Activated T-cell treated with anti-CD3 and anti-CD28 coated beads, Interleukin-2, amount 50 U/mL, for 24 hours (primary cell): ENCODE measurements around the gene CACNA2D4.
"Not testable (repeated sequence)": the region's sequence is repeated elsewhere in the genome, so short reads cannot be mapped to it uniquely, and the experiment has no call there.

Experiments used
- DNase-seq: peaks from one replicate; pipeline ENCODE4 v3.0.0-alpha.2; 2020
- H3K27ac Mint-ChIP-seq: 2 replicates; pipeline ENCODE4 v1.8.0; 2020; ENCODE audit warnings: mild to moderate bottlenecking, mixed read lengths
- H3K27me3 Mint-ChIP-seq: 2 replicates; pipeline ENCODE4 v1.8.0; 2020; ENCODE audit warnings: mixed read lengths
- H3K36me3 Mint-ChIP-seq: 2 replicates; pipeline ENCODE4 v1.8.0; 2020; ENCODE audit warnings: low read depth, mixed read lengths
- H3K4me1 Mint-ChIP-seq: 2 replicates; pipeline ENCODE4 v1.8.0; 2020; ENCODE audit warnings: low read depth, mixed read lengths
- H3K4me3 Mint-ChIP-seq: 2 replicates; pipeline ENCODE4 v1.8.0; 2020; ENCODE audit warnings: mild to moderate bottlenecking, moderate library complexity, mixed read lengths
- H3K9me3 Mint-ChIP-seq: 2 replicates; pipeline ENCODE4 v1.8.0; 2020; ENCODE audit warnings: mixed read lengths

The CACNA2D4 gene

DNA sequence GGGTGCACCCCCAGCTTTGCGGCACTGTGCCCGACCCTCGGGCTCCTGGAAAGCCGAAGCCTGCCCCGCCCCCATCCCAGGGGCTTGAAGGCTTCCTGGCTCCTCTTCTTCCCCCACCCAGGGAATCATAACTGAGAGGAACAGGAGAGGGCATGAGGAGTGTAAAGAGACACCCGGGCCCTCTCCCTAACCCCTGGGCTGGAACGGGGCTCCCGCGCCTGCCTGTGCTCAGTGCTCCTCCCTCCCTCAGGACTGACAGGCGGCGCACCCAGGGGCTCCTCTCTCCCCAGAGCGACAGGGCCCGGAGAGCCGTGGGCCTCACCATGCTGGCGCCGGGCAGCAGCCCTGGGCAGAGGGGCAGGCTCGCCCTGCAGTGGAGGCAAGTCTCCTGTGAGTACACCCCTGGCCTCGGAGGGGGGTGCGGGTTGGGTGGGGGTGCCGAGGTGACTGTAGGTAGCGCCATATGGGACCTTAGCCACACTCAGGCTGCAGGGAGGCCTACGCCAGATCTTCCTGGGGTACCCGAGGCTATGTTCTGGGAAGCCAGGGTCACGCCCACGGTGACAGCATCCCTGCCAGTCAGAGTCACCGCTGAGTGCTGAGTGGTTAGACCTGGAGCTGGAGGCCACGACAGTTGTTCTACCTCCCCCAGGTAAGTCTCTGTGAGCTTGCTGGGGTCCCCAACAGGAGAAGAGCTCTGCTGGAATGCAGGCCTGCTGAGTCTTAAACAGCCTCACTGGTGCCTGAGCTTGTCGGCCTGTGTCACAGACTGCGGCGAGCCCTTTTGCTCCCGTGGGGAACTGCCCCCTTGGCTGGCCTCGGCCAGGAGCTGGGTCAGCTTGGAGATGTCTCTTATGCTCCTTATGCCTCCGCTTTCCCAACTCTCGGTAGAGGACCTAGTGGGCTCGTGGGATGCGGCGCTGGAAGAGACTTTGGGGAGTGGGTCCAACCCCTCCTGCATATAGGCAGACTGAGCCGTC, 90.3 kb downstream of the CACNA2D4 start:
- Mint-ChIP-seq H3K36me3 (no peaks in the 10 kb centered on the region), H3K9me3 (no peaks in the 10 kb centered on the region), H3K4me3 (no peak overlapping the region), H3K27me3 (peaks cover 32% of the 10 kb centered on the region), H3K4me1 (no peaks in the 10 kb centered on the region), H3K27ac (no peak overlapping the region)
- DNase-seq = no peak

DNA sequence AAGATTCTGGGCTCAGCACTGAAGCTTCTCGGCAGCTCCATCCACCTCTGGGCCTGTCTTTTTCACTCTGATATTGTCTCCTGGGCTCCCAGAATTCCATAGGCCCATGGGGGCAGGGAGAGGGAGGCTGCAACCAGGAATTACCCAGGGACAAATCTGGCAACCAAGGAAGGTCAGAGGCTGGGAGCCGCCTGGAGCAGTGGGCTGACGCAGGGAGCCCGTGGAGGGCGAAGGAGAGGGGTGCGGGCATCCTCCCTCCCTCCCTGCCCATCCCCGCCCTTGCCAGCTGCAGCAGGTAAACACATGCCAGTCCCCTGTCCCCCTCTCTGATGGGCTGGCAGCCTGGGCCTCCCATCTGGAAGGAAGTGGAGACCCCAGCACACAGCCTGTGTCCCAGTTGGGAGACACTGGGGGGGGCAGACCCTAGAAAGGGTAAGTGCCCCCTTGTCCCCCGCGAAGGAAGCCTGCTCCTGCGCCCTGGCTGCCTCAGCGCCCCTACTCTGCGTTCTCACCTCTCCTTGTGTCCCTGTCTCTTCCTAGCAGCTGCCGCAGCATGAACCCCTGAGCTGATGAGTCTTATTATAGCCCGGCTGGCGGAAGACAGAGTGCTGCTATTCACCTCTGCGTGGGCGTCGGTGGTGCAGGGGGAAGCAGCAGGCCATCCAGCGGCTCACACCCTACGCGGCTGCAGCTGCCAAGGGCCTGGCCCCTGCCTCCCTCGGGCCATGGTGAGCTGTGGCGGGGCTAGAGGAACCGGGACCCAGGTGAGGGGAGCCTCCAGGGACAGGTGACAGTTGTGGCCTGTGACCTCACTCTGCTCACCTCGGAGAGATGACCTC, 91.4 kb downstream of the CACNA2D4 start:
- Mint-ChIP-seq H3K27ac (no peak overlapping the region), H3K4me1 (no peaks in the 10 kb centered on the region)
- DNase-seq = no peak

DNA sequence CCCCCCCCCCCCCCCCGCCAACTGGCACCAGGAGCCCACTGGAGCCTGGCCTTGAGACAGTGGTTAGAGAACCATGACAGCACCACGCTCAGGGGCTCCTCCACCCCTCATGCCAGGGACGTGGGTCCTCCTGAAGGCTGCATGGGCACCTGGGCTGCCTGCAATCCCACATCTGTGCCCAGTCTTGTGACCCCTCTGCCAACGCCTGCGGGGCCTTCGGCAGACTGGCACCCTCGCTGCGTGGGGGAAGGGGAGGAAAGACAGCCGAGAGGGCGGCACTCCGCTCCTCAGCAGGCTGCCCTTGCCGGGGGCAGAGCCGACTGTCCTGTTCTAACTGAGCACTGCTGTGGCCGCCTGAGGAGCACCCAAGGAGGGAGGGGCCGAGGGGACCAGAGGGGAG, 92.1 kb downstream of the CACNA2D4 start:
- Mint-ChIP-seq H3K36me3 (no peaks in the 10 kb centered on the region), H3K4me1 (no peaks in the 10 kb centered on the region), H3K27ac (no peak overlapping the region), H3K27me3 (peaks cover 33% of the 10 kb centered on the region), H3K4me3 (no peak overlapping the region), H3K9me3 (no peaks in the 10 kb centered on the region)
- DNase-seq = no peak

More for the DNA sequence above, 91.4 kb downstream of the CACNA2D4 start:
- no peaks in the 10 kb centered on the region for H3K9me3 Mint-ChIP-seq
- no peaks in the 10 kb centered on the region for H3K36me3 Mint-ChIP-seq
- H3K27me3 Mint-ChIP-seq = peaks cover 32% of the 10 kb centered on the region
- H3K4me3 Mint-ChIP-seq = no peak overlapping the region

DNA sequence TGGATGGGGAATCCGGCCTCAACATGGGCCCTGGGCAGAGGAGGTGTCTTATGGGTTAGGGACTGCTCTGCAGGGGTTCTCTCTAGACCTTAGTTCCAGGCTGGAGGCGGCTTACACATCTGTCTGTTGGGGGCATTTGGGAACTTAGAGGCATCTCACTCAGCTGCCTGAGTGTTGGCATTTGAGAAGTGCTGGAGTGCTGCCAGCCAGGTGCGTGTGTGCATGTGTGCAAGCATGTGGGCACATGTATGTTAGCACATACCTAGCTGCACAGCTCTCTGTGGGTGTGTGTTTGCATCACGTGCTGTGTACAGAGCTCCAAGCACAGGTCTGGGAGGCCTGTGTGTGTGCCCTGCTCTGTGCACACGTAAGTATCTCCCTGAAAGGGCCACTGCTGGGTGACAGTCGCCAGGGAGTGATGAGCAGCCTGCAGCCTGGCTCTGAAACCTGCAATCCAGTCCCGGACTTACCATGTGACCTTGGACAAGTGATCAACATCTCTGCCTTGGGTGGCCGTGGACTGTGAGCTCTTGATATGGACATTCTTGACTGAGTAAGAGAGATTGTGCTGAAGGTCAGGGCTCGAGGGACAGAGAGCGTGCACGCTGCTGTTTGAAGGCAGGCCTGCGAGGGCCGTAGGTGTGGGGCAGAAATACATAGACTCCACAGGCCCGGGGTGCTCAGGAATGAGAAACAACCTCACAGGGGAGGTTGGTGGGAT, 92.9 kb downstream of the CACNA2D4 start:
- H3K4me1 Mint-ChIP-seq = no peaks in the 10 kb centered on the region
- H3K4me3 Mint-ChIP-seq = no peak overlapping the region
- DNase-seq = no peak
- H3K36me3 Mint-ChIP-seq = no peaks in the 10 kb centered on the region
- peaks cover 33% of the 10 kb centered on the region for H3K27me3 Mint-ChIP-seq
- no peak overlapping the region for H3K27ac Mint-ChIP-seq
- no peaks in the 10 kb centered on the region for H3K9me3 Mint-ChIP-seq

DNA sequence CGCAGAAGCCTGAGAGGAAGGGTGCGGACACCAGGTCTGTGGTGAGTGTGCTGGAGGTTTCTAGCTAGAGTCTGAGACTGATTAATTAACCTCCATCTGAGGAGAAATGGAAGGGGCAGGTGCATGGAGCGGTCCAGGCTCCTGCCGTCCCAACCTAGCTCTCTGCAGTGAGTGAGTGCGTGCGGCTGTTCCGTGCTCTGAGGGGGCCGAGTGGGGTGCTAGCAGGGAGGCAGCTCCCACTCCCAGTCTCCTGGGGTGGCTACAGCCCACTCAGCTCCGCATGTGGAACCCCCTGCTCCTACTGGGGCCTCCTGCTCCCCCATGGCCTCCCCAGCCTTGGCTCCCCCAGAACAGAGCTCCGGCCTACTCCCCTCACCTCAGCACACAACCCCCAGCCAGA, 95.2 kb downstream of the CACNA2D4 start:
- H3K4me1 Mint-ChIP-seq = peaks cover 3% of the 10 kb centered on the region
- no peaks in the 10 kb centered on the region for H3K36me3 Mint-ChIP-seq
- no peak overlapping the region for H3K4me3 Mint-ChIP-seq
- H3K27ac Mint-ChIP-seq = no peak overlapping the region
- no peaks in the 10 kb centered on the region for H3K9me3 Mint-ChIP-seq
- DNase-seq = no peak
- H3K27me3 Mint-ChIP-seq = peaks cover 41% of the 10 kb centered on the region

DNA sequence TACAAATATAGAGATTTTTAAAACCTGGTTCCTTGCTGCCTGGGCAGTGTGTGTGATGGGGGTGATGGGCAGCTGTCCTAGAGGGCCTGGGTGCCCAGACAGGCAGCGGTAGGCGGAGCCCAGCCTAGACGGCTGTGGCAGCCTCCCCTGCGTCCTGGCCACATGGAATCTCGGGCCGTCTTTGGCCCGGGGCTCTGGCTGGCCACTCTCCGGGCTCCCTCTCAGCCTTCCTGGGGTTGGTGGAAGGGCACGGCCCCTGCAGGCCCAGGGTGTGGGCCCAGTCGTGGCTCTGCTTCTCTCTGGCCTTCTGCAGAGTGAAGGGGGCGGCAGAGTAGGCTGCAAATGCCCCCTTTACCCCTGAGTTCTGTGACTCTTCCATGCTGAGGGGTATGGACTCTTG, 95.8 kb downstream of the CACNA2D4 start:
- Mint-ChIP-seq H3K4me3 (no peak overlapping the region), H3K36me3 (no peaks in the 10 kb centered on the region), H3K4me1 (peaks cover 3% of the 10 kb centered on the region), H3K27me3 (peaks cover 41% of the 10 kb centered on the region), H3K9me3 (no peaks in the 10 kb centered on the region), H3K27ac (no peak overlapping the region)
- no peak for DNase-seq

DNA sequence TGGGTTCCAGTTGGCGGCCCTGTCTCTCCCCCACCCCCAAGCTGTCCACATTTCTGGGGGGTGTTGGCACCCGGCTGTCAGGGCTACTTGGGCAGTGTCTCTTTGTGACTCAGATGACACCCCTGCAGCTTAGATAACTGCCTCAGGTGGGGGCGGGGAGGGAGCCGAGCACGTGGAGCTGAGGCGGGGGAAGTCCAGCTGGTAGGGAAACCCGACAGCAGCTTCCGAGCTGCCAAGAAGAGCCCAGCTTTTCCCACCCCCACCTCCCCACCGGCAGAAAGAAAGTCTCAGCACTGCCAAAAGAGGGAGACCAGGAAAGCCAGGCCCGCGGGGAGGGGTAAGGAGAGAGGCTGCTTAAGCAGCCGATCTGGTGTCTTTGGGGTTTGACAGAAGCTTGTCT, 96.6 kb downstream of the CACNA2D4 start:
- Mint-ChIP-seq H3K27ac (no peak overlapping the region), H3K4me3 (no peak overlapping the region), H3K9me3 (no peaks in the 10 kb centered on the region), H3K27me3 (peaks cover 41% of the 10 kb centered on the region), H3K4me1 (peaks cover 3% of the 10 kb centered on the region), H3K36me3 (no peaks in the 10 kb centered on the region)
- DNase-seq = no peak

DNA sequence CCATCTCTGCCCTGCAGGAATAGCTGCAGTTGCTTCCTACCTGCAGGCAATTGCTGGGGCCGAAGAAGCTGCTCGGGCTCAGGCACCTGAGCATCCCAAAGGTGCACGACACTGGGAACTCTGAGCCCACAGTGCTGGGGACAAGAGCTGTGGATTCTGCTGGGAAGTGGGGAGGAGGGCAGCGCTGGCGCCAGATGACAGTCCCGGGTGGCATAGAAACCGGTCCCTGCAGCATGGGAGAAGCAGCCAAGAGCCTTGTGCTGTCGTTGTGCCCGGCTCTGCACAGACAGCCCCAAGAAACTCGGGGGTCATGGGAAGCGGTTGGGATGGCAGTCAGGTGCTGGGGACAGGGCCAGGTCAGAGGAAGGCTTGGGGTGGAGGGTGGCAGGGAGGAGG, 97.6 kb downstream of the CACNA2D4 start:
- H3K36me3 Mint-ChIP-seq = no peaks in the 10 kb centered on the region
- no peak overlapping the region for H3K27ac Mint-ChIP-seq
- DNase-seq = no peak
- H3K27me3 Mint-ChIP-seq = peaks cover 41% of the 10 kb centered on the region
- no peak overlapping the region for H3K4me3 Mint-ChIP-seq
- H3K4me1 Mint-ChIP-seq = peaks cover 3% of the 10 kb centered on the region
- H3K9me3 Mint-ChIP-seq = no peaks in the 10 kb centered on the region

DNA sequence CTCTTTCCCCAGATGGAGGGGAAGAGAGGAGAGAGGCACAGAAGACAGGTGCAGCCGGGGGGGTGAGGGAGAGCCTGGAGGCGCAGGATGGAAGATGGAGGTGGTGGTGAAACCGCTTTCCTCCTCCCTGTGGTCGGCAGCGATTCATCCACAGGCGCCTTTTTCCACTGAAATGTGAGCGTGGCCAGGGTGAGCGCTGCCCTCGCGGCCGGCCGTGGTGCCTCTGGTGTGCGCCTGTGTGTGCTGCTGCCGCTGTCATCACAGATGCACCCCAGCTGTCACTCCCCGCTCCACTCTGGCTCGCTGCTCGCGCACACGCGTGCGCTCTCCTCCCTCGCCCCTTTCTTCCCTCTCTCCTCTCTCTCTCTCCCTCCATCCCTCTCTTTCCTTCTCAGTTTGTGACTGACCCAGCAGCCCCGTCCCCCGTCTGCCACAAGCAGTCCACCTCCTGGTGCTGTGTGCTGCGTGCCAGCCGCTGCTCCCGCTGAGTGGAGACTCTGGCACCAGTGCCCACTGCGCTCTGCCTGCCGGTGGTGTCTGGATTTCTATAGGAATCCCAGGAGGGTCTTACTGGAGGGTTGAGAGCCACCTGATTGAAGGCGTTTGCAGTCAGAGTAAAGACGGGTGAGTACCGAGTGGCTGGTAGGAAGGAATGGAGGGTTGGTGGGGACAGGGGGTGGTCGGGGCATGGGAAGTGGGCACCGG, 98.1 kb downstream of the CACNA2D4 start, which contains the start of gene LRTM2:
LRTM2 (plus strand) TSS at position 375 of the 705 bp plus-strand sequence. CDS start 7,584 bp downstream, outside the sequence.
- H3K36me3 Mint-ChIP-seq = no peaks in the 10 kb centered on the region
- H3K27me3 Mint-ChIP-seq = peaks cover 41% of the 10 kb centered on the region
- H3K4me3 Mint-ChIP-seq = no peak within 1 kb of the TSS
- H3K4me1 Mint-ChIP-seq = peaks cover 3% of the 10 kb centered on the region
- H3K27ac Mint-ChIP-seq = no peak within 1 kb of the TSS
- H3K9me3 Mint-ChIP-seq = no peaks in the 10 kb centered on the region
- no peak for DNase-seq

DNA sequence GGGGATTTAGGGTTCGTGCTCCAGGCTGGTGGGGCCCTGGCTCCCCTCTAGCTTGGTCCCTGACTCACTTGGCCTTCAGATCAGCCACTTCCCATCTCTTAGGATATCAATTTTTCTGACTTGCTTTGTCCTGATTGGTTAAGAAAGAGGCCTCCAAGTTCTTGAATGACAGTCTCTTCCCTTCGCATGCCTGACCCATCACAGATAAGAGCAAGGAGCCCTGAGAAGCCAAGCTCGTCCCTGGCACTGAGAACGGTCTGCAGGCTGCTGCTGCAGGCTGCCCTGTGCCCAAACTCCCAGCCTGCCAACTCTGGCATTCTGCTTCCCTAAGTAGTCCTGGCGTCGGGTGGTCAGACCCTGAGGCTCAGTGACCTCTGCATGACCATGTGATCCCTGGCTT, 98.9 kb downstream of the CACNA2D4 start:
- H3K27ac Mint-ChIP-seq = no peak overlapping the region
- peaks cover 3% of the 10 kb centered on the region for H3K4me1 Mint-ChIP-seq
- H3K36me3 Mint-ChIP-seq = no peaks in the 10 kb centered on the region

DNA sequence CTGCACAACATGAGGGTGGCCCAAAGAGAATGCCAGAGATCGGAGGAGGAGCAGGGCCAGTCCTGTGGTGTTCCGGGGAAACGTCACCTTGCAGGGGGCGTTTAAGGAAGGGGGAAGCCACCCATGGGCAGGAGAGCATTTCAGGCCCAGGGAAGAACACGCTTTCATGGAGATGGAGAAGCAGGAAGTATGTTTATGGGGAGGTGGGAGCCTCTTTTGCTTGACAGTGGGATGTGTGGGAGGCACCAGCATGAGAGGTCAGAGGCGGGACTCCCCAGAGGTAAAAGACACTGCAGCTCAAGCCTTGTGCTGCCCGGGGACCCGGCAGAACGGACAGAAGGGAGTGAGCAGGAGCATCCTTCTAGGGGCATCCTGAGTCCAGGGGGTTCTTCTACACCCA, 99.4 kb downstream of the CACNA2D4 start:
- H3K27ac Mint-ChIP-seq = no peak overlapping the region
- H3K4me1 Mint-ChIP-seq = peaks cover 3% of the 10 kb centered on the region
- no peaks in the 10 kb centered on the region for H3K9me3 Mint-ChIP-seq
- H3K27me3 Mint-ChIP-seq = peaks cover 41% of the 10 kb centered on the region
- H3K36me3 Mint-ChIP-seq = no peaks in the 10 kb centered on the region
- H3K4me3 Mint-ChIP-seq = no peak overlapping the region
- DNase-seq = no peak

More for the DNA sequence above, 98.9 kb downstream of the CACNA2D4 start:
- Mint-ChIP-seq H3K4me3 (no peak overlapping the region), H3K27me3 (peaks cover 41% of the 10 kb centered on the region), H3K9me3 (no peaks in the 10 kb centered on the region)
- DNase-seq = no peak

DNA sequence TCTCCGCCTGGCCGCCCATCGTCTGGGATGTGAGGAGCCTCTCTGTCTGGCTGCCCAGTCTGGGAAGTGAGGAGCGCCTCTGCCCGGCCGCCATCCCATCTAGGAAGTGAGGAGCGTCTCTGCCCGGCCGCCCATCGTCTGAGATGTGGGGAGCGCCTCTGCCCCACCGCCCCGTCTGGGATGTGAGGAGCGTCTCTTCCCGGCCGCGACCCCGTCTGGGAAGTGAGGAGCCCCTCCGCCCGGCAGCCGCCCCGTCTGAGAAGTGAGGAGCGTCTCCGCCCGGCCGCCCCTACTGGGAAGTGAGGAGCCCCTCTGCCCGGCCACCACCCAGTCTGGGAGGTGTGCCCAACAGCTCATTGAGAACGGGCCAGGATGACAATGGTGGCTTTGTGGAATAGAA, 100.5 kb downstream of the CACNA2D4 start:
- not testable (repeated sequence) for H3K36me3 Mint-ChIP-seq, H3K9me3 Mint-ChIP-seq, H3K27ac Mint-ChIP-seq, DNase-seq, H3K4me3 Mint-ChIP-seq, H3K4me1 Mint-ChIP-seq
- peaks cover 38% of the 10 kb centered on the region for H3K27me3 Mint-ChIP-seq

DNA sequence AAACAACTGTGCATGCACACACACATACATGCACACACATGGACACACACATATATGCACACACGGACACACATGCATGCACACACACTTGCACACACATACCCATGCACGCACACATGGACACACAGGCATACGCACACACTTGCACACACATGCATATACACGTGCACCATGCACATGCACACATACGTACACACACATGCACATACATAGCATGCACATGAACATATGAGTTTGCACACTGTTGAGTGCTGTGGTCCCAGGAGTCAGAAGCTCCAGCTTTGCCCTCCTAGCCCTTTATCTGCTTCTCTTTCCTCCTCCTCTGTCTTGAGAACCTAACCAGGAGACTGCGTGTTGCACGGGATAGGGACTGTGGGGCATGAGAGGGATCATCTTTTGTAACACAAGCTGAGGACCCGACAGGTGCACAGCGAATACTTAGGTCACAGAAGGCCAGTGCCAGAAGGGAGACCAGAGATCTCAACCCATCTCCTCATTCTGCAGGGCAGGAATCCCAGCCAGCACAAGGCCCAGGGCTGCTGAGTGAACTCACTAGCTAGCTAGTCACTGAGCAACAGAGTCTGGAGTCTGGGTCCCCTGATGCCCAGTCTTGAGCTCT, 101.6 kb downstream of the CACNA2D4 start:
- H3K9me3 Mint-ChIP-seq = no peaks in the 10 kb centered on the region

More for the DNA sequence above, 101.6 kb downstream of the CACNA2D4 start:
- DNase-seq = no peak
- Mint-ChIP-seq H3K27me3 (peaks cover 29% of the 10 kb centered on the region), H3K4me1 (peaks cover 9% of the 10 kb centered on the region), H3K4me3 (no peak overlapping the region), H3K27ac (no peak overlapping the region), H3K36me3 (no peaks in the 10 kb centered on the region)
